Left ventricle myocardium inferior (tissue), 1 donor: ENCODE data around the gene TMEM221. TPM values are rescaled to one million over a fixed set of nuclear protein-coding genes. Genes with fewer than 3 reads are reported as not detected.
A peak's percentile ranks its signal among the peaks of the same experiment; 100 is the strongest.

Experiments used
- DNase-seq: peaks from one replicate; pipeline ENCODE4 v3.0.0-alpha.2; 2020
- H3K27ac ChIP-seq: fragments of 200-600 bp; replicated peaks from 2 replicates; pipeline ENCODE4 v1.8.0; 2021
- H3K27me3 ChIP-seq: fragments of 200-600 bp; 2 replicates; pipeline ENCODE4 v1.8.0; 2021; ENCODE audit warnings: low read depth
- H3K36me3 ChIP-seq: fragments of 200-600 bp; 2 replicates; pipeline ENCODE4 v1.8.0; 2021
- H3K4me1 ChIP-seq: fragments of 200-600 bp; 2 replicates; pipeline ENCODE4 v1.8.0; 2021
- H3K4me3 ChIP-seq: fragments of 200-600 bp; 2 replicates; pipeline ENCODE4 v1.8.0; 2021; ENCODE audit warnings: mild to moderate bottlenecking, moderate library complexity
- H3K9me3 ChIP-seq: fragments of 200-600 bp; replicated peaks from 2 replicates; pipeline ENCODE4 v1.8.0; 2021
- CTCF ChIP-seq: fragments of 200-600 bp; IDR thresholded peaks from 2 replicates; pipeline ENCODE4 v1.8.0; 2021; ENCODE audit warnings: antibody characterized with exemption, mild to moderate bottlenecking, borderline replicate concordance
- intact Hi-C: fragments of 100-400 bp; cut with micrococcal nuclease; formaldehyde crosslinking; loops from one replicate; pipeline ENCODE4 v1.11.0; 2022
- total RNA-seq: library from RNA; stranded (reverse); fragmentation: NEBNext Ultra II Directional; extraction: Animal tissue kit (Norgen Biotek cat#: 25700); gene quantifications from one replicate; pipeline ENCODE4 v1.2.1, GENCODE V29; 2021
- donor health status: DM: no; HTN: yes; CAD: no; lungs with severe emphysema.

The TMEM221 gene
- total RNA-seq, 1 donor from 2014 or later: 0.14 TPM

GRCh38 chr19:17484520-17485185 lies 36.2 kb upstream of the TMEM221 start:
- Histone ChIP-seq H3K27ac (no peak overlapping the region), H3K4me1 (peaks cover 47% of the 10 kb centered on the region), H3K4me3 (no peak overlapping the region), H3K9me3 (no peaks in the 10 kb centered on the region), H3K36me3 (peaks cover 16% of the 10 kb centered on the region), H3K27me3 (no peaks in the 10 kb centered on the region)
- no peak for TF ChIP-seq CTCF
- no peak for DNase-seq
- intact Hi-C loops: no loop called here

GRCh38 chr19:17483605-17484002 lies 35.1 kb upstream of the TMEM221 start:
- Histone ChIP-seq H3K27ac (no peak overlapping the region), H3K4me3 (no peak overlapping the region), H3K9me3 (no peaks in the 10 kb centered on the region), H3K36me3 (peaks cover 16% of the 10 kb centered on the region), H3K4me1 (peaks cover 42% of the 10 kb centered on the region), H3K27me3 (no peaks in the 10 kb centered on the region)
- intact Hi-C loops: no loop called here
- no peak for DNase-seq
- TF ChIP-seq CTCF: no peak

GRCh38 chr19:17482877-17483604 lies 34.6 kb upstream of the TMEM221 start:
- no peak for TF ChIP-seq CTCF
- peaks cover 37% of the 10 kb centered on the region for H3K4me1 ChIP-seq
- intact Hi-C loops: no loop called here
- H3K9me3 ChIP-seq: no peaks in the 10 kb centered on the region
- no peak overlapping the region for H3K4me3 ChIP-seq
- H3K27ac ChIP-seq: no peak overlapping the region
- H3K27me3 ChIP-seq: no peaks in the 10 kb centered on the region
- DNase-seq: no peak
- peaks cover 15% of the 10 kb centered on the region for H3K36me3 ChIP-seq

- intact Hi-C loops: no loop called here
- Histone ChIP-seq H3K27me3 (no peaks in the 10 kb centered on the region), H3K27ac (peak overlapping the region; percentile 23), H3K36me3 (peaks cover 6% of the 10 kb centered on the region), H3K9me3 (no peaks in the 10 kb centered on the region), H3K4me3 (no peak overlapping the region), H3K4me1 (peaks cover 29% of the 10 kb centered on the region)
- no peak for TF ChIP-seq CTCF
- no peak for DNase-seq
Observed at GRCh38 chr19:17481986-17482385, 33.5 kb upstream of the TMEM221 start.

GRCh38 chr19:17479325-17479791 lies 30.9 kb upstream of the TMEM221 start:
- H3K9me3 ChIP-seq: no peaks in the 10 kb centered on the region
- intact Hi-C loops: no loop called here
- no peak for DNase-seq
- no peaks in the 10 kb centered on the region for H3K27me3 ChIP-seq
- TF ChIP-seq CTCF: no peak
- H3K4me1 ChIP-seq: peaks cover 49% of the 10 kb centered on the region
- H3K27ac ChIP-seq: peak overlapping the region; percentile 47
- H3K4me3 ChIP-seq: no peak overlapping the region
- no peaks in the 10 kb centered on the region for H3K36me3 ChIP-seq
